ENCODE measurements around the gene A3GALT2.
A peak's percentile ranks its signal among the peaks of the same experiment; 100 is the strongest.

The A3GALT2 gene

GRCh38 chr1:33320619-33321165 is at the start of gene A3GALT2:
A3GALT2 (minus strand) TSS chr1:33321098; CDS start chr1:33321098, 0 bp downstream.
- DNase-seq: no peak

- no peak for DNase-seq
These were observed 49.4 kb upstream of the A3GALT2 start for GRCh38 chr1:33370301-33370700.

DNA sequence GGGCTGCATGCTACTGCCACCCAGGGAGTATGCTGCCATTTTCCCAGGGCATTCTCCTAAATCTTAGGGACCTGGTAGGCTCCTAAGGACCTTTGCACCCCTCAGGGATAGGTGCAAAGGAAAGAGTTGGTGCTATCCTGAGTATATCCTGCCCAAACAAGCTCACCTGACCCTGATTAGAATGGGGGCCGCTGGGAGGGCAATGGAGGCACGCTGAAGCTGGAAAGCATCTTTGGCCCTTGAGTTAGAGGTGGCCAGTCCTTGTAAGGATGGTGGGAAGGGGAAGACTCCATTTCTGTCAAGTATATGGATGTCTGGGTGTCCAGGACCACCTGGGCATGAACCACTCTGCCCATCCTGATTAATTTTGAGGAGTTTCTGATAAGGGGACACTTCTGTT is 48.9 kb upstream of the A3GALT2 start:
- DNase-seq: no peak

GRCh38 chr1:33369081-33369480 is 48.2 kb upstream of the A3GALT2 start:
- no peak for DNase-seq

DNA sequence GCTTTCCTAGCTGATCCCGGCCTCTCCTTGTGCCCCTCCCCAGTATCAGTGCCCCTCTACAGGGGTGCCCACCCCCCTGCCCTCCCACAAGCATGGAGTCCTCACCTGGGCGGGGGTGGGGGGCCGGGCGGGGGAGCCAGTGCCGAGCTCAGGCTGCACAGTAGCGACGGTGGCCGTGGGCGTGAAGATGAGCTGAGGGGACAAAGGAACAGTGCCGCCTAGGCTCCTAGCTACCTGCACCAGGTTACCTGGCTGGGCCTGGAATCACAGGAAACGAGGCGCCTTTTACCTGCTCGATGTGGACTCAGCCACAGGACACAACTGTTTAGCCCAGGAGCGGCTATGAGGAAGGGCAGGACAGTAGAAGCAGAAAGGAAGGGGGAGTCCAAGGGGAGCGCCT is 47.5 kb upstream of the A3GALT2 start:
- no peak for DNase-seq

DNA sequence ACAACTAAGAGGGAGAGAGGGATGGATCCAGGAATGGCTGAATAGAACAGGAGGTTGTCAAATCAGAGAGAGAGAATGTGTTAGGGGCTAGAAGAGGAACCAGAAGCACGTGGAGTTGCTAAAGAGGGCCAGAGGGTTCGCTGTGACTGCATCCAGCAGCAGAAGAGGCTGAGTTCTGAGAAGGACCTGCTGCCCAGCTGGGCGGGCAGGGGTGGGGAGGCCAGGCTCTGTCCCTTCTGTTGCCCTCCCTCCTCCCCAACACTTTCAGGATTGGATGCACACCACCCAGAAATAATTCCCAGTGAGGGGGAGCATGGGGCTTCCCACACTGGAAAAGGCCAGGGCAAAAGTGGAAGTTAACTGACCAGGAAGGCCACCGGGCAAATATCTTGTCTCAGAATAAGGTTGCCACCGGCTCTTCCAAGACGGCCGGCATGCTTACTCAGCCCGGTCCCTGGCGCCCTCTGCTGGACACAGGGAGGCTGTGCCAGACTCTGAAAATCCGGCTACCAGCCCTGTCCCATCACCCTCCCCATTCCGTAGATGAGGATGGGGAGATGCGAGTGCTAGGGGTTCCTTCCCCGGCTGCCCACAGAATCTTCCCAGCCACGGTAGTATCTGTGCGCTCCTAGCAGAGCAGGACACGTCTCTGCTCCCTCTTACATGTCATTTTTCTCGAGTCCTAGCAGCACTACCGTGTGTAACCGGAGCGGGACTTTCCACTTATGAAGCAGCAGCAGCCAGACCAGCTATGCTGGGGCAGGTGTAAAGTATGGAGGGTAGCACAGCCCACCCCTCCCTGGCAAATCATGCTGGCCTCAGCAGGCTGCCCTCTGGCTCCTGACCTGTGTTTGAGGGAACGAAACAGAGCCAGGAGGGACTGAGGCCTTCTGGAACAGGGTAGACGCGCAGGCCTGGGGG is 46.8 kb upstream of the A3GALT2 start:
- peak; percentile 91 to 95 (median 94) for DNase-seq

DNA sequence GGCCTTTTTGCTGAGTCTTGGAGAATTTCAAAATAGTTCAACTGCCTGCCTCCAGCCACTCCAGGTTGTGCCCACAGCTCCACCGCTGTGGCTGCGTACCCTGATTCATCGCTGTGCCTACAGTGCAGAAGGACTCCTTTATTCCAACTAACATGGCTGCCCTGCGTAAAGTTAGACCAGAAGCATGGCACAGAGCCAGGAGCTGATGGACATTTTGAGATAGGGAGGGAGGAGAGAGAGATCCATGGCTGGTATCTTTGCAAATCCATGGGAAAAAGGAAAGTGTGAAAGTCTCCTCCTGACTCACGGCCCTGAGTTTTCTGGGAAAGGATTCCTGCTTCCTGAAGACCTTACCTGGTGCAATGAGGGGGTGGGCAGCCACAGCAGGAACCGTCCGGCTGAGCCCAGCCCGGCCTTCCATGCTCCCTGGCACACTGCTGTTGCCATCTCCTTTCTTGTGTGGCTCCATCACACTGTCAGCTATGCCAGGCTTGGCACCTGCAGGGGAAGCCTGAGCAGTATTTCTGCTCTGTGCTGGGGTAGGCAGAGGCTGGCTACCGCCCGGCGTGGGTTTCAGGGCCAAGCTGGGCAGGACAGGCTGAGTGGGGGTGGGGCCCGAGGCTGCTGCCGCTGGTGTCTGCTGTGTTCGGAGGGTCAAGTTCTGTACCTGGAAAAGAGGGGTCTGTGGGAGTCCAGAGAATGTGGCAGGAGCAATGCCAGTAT is 46.0 kb upstream of the A3GALT2 start:
- DNase-seq: no peak

GRCh38 chr1:33365560-33365997 is 44.7 kb upstream of the A3GALT2 start:
- no peak for DNase-seq

- no peak for DNase-seq
These were observed 43.6 kb upstream of the A3GALT2 start for GRCh38 chr1:33364565-33364918.

DNA sequence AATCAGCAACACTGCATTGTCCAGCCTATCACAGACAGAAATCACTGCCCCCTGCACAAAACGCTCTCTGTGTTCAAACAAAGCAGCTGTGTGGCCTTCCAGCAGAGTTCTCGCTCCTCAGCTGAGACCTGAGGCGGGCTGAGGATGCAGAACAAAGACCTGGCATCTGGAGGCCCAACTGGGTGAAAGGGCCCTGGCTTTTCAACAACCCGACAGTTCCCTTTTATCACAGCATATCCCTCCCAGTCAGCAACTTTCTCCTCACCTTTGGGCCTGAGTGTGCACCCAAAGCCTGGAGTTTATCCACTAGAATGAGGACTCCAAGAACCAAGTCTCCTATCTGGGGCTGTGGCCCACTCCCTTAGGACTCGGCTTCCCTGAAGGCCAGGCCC is 42.6 kb upstream of the A3GALT2 start:
- no peak for DNase-seq

- DNase-seq: no peak
These were observed 42.1 kb upstream of the A3GALT2 start for GRCh38 chr1:33363021-33363420.

DNA sequence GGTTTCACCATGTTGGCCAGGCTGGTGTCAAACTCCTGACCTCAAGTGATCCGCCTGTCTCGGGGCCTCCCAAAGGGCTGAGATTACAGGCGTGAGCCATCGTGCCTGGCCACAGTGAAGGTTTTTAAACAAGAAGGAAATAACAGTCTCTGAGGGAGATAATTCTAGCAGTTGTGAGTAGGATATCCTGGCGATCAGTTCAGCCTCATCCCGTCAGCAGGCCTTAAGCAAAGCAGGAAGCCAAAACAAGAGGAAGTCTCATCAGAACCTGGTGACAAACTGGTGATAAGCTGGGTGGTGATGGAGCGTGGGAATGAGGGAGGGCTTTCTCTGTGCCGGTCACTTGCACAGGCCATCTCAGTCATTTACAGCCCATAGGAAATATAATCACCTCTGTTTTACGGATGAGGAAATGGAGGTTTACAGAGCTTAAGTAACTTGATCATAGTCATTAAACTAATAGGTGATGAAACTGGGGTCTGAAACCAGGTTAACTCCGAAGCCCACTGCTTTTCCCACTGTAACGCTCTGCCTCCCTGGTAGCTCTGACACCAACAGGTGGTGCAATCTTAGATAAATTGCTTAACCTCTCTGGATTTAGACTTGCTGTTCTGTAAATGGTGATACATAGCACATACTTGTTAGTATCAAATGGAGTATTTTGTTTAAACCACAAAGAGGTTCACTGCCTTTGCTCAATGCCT is 40.8 kb upstream of the A3GALT2 start:
- DNase-seq: peak; percentile 73 to 80 (median 78)

- no peak for DNase-seq
These were observed 39.5 kb upstream of the A3GALT2 start for GRCh38 chr1:33360367-33360766.

DNA sequence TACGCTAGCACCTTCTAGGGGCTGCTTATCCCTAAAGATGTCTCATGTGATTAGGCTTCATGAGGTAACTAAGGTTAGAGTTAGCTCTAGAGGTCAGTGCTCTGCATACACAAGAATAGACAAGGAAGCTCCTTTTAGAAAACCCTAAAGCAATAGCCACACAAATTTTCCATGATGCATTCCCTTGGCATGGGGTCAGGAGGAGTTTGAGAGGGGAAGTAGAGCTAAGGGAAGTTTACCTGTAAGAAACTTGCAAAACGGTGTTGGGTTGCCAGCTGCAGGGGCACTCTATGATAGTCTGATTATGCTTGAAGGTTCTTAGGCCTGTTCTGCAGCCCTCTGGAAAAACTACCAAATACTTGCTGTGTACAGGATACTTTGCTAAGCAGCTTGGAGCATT is 39.0 kb upstream of the A3GALT2 start:
- DNase-seq: no peak

GRCh38 chr1:33358795-33359503 is 38.1 kb upstream of the A3GALT2 start:
- no peak for DNase-seq

- no peak for DNase-seq
These were observed 37.4 kb upstream of the A3GALT2 start for GRCh38 chr1:33358114-33358794.

GRCh38 chr1:33357099-33357498 is 36.2 kb upstream of the A3GALT2 start:
- DNase-seq: no peak

DNA sequence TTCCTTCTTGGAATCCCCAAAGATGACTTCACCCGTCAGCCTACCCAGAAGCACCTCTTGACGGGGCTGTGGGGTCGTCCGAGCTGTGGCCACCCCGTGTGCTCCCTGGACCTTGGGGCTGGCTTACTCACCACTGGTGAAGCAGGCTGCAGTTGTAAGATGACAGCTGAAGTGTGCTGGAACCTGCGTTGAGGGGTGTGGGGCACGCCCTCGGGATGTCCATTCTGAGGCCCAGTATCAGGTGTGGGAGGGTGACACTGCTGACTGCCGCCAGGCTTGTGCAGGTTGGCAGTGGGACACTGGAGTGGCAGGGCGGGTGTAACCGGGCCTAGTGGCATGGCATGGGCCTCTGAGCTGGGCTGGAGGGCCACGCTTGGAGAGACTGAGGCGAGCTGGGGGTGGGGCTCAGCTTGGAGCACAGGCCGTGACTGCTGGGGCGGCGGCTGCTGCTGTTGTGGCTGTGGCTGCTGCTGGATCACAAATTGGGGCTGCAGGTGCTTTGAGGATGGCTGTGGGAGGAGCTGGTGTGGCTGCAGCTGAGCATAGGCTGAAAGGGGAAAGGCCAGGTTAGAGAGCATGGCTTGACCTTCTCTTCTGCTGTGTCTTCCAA is 33.9 kb upstream of the A3GALT2 start:
- peak in 1 of 3 donors; percentile 47 for DNase-seq

DNA sequence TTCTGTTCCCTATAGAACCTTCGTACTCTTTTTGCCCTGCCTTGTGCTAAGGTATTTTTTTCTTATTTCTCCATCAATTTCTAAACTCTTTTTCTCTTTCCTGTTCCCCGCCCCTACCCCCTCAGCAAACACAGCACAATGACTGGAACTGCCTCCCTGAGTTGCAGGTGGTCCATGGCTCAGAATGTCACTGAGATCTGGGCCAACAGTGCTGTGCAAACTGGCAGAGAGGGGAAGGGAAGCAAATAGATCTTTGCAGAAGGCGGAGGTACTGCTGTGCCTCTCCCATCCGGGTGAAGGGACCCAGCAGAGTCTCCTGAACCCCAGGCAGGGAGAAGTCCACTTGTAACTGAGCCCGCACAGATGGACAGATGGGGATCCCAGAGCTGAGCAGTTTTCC is 32.6 kb upstream of the A3GALT2 start:
- DNase-seq: no peak

- DNase-seq: no peak
These were observed 30.4 kb upstream of the A3GALT2 start for GRCh38 chr1:33351281-33351660.

DNA sequence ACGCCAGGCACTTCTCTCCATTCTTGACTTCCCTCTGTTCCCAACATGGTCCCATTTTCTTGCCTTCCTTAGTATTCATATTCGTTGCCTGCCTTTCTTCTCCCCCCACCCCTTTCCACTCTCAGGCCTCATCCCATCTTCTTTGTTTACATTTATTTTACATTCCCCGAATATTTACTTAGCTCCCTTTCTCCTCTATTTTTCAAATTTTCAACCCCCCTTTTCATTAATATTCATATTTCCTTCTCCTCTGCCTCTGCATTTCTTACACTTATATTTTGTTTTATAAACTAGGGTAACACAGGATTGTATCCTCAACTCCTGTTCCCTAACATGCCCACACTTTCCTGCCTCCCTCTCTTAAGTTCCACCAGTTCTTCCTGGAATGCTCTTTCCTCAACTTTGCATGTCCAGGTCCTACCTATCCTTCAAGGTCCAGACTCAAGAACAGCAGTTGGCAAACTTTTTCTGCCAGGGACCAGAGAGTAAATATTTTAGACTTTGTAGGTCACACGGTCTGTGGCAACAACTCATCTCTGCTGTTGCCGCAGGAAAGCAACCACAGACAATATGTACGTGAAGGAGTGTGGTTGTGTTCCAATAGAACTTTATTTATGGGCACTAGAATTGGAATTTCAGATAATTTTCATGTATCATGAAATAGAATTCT is 29.8 kb upstream of the A3GALT2 start:
- DNase-seq: no peak

Data from suppressor macrophage treated with lipopolysaccharide for 1 hour (primary cell).